AG09309 (cell line): ENCODE measurements around the gene DNMT1.

Experiments
- DNase-seq: peaks from one replicate; pipeline ENCODE4 v3.0.0-alpha.2; 2010; ENCODE audit warnings: low read depth
- H3K4me3 ChIP-seq: 2 replicates; pipeline ENCODE4 v1.5.1; 2011; ENCODE audit warnings: mild to moderate bottlenecking, low read depth, low read length, moderate library complexity; ENCODE audit not compliant: control insufficient read depth
- TF ChIP-seq, protein P1 (sequence below): IDR thresholded peaks from 2 replicates; pipeline ENCODE4 v1.5.1; 2011; ENCODE audit warnings: mild to moderate bottlenecking, low read depth, low read length, inconsistent platforms; ENCODE audit not compliant: insufficient read depth, control insufficient read depth; ENCODE audit errors: missing control alignments

Gene DNMT1

DNA sequence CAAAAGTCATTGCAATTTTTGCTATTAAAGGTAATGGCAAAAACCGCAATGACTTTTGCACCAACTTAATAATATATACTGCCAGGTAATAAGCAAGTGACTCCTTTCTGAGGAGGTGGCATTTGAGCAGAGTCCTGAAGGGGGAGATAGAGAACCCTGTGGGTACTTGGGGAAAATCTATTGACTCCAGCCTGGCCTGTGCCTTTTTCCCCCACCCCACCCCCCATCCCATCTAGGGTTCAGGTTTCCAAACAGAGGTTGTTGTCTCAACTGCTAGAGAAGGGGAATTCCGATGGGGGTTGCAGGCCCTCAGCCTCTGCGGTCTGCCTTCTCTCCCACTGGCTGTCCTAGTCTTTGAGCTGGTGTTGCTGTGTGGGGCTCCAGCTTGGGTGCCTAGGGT, 24.9 kb upstream of the DNMT1 start:
- TF ChIP-seq, protein P1, sequence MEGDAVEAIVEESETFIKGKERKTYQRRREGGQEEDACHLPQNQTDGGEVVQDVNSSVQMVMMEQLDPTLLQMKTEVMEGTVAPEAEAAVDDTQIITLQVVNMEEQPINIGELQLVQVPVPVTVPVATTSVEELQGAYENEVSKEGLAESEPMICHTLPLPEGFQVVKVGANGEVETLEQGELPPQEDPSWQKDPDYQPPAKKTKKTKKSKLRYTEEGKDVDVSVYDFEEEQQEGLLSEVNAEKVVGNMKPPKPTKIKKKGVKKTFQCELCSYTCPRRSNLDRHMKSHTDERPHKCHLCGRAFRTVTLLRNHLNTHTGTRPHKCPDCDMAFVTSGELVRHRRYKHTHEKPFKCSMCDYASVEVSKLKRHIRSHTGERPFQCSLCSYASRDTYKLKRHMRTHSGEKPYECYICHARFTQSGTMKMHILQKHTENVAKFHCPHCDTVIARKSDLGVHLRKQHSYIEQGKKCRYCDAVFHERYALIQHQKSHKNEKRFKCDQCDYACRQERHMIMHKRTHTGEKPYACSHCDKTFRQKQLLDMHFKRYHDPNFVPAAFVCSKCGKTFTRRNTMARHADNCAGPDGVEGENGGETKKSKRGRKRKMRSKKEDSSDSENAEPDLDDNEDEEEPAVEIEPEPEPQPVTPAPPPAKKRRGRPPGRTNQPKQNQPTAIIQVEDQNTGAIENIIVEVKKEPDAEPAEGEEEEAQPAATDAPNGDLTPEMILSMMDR, result peak; percentile 41
- DNase-seq, result no peak
- H3K4me3 ChIP-seq, result no peak overlapping the region

- TF ChIP-seq, protein P1, result no peak
- H3K4me3 ChIP-seq, result no peak overlapping the region
- no peak for DNase-seq
These were observed 22.3 kb upstream of the DNMT1 start for GRCh38 chr19:10217085-10217484.

GRCh38 chr19:10214784-10215183, 20.0 kb upstream of the DNMT1 start:
- TF ChIP-seq, protein P1, result no peak
- no peak overlapping the region for H3K4me3 ChIP-seq
- DNase-seq, result no peak

GRCh38 chr19:10211691-10212090, 16.9 kb upstream of the DNMT1 start:
- H3K4me3 ChIP-seq, result no peak overlapping the region
- TF ChIP-seq, protein P1, result no peak
- no peak for DNase-seq

DNA sequence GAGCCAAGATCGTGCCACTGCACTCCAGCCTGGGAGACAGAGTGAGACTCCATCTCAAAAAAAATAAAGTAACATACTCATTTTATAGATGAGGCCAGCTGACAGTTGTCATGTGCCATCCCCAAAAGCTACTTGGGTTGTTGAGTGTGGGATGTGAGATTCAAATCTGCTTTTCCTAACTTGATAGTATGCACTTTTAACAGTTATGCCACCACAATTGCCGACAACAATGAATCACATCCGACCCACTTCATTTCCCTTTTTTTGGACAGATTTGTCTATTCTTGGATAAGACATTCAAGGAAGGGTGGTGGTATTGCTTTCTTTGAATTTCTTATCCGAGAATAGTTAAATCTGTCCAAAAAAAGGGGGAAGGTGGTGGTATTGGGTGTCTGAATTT, 16.3 kb upstream of the DNMT1 start:
- no peak for DNase-seq
- H3K4me3 ChIP-seq, result no peak overlapping the region
- TF ChIP-seq, protein P1, result no peak

GRCh38 chr19:10209315-10209714, 14.6 kb upstream of the DNMT1 start:
- DNase-seq, result peak; percentile 61
- H3K4me3 ChIP-seq, result no peak overlapping the region
- TF ChIP-seq, protein P1, result no peak

- no peak overlapping the region for H3K4me3 ChIP-seq
- TF ChIP-seq, protein P1, result no peak
- DNase-seq, result no peak
These were observed 12.3 kb upstream of the DNMT1 start for GRCh38 chr19:10207026-10207425.
